ENCODE measurements around the gene SGCA. TPM values are rescaled to one million over a fixed set of nuclear protein-coding genes. Genes with fewer than 3 reads are reported as not detected.

Gene SGCA
- total RNA-seq, 2 experiments from 2014 or later = not detected

GRCh38 chr17:50201276-50201854, 35.6 kb downstream of the SGCA start, which contains the start of gene COL1A1:
TSS of gene COL1A1 (minus strand) at chr17:50201631. CDS start at chr17:50201513, 118 bp downstream.
- no peak within 1 kb of the TSS for H3K27ac ChIP-seq (ENCODE audit: low read depth in 1 of 2, low read length in 2 of 2)
- TF ChIP-seq CTCF (IDR thresholded peaks at IDR 0.05) = no peak
- no peaks in the 10 kb centered on the region for H3K9me3 Mint-ChIP-seq
- intact Hi-C loops (cut with DNase I, micrococcal nuclease) = no loop called here
- ATAC-seq (ENCODE audit: poor library complexity) (no peak), DNase-seq (no peak)
- H3K36me3 ChIP-seq (ENCODE audit: insufficient read depth, low read length) = no peaks in the 10 kb centered on the region
- no peak within 1 kb of the TSS for H3K27ac Mint-ChIP-seq
- peak within 1 kb of the TSS; percentile 80 for H3K4me3 Mint-ChIP-seq
- CTCF ChIA-PET = interaction anchor here (1.2 to 2.2 kb wide), 5 partner anchors 15 to 196 kb away, joined by 3 to 31 read pairs (median 8); partner anchors contain the start of gene LRRC59
- POLR2A ChIA-PET = interaction anchor here (1.3 kb wide), 1 partner anchor 32 kb away, joined by 3 read pairs; no protein-coding TSS in a partner anchor
- H3K36me3 Mint-ChIP-seq (ENCODE audit: low read depth) = no peaks in the 10 kb centered on the region
- peak within 1 kb of the TSS; percentile 47 for H3K4me3 ChIP-seq (ENCODE audit: low read length)
- H3K9me3 ChIP-seq (ENCODE audit: control insufficient read depth in 1 of 2, insufficient read depth in 1 of 2, low read length in 2 of 2) = peaks cover 0 to 6% of the 10 kb centered on the region in 2 experiments
- peaks cover 75% of the 10 kb centered on the region for H3K27me3 Mint-ChIP-seq
- H3K4me1 Mint-ChIP-seq (ENCODE audit: low read depth) = peaks cover 27% of the 10 kb centered on the region
- H3K4me1 ChIP-seq (ENCODE audit: insufficient read depth, low read length) = peaks cover 23% of the 10 kb centered on the region
- H3K27me3 ChIP-seq (ENCODE audit: control insufficient read depth in 1 of 2, insufficient read depth in 2 of 2, low read length in 2 of 2) = peaks cover 36 to 54% of the 10 kb centered on the region in 2 experiments

- H3K27me3 ChIP-seq (ENCODE audit: control insufficient read depth in 1 of 2, insufficient read depth in 2 of 2, low read length in 2 of 2) = peaks cover 44 to 64% of the 10 kb centered on the region in 2 experiments
- H3K36me3 Mint-ChIP-seq (ENCODE audit: low read depth) = no peaks in the 10 kb centered on the region
- DNase-seq = no peak
- H3K27me3 Mint-ChIP-seq = peaks cover 85% of the 10 kb centered on the region
- peaks cover 32% of the 10 kb centered on the region for H3K4me1 Mint-ChIP-seq (ENCODE audit: low read depth)
- H3K27ac ChIP-seq (ENCODE audit: low read depth in 1 of 2, low read length in 2 of 2) = no peak overlapping the region
- ChIA-PET POLR2A (no interaction called here), CTCF (no interaction called here)
- H3K4me3 Mint-ChIP-seq = no peak overlapping the region
- no peaks in the 10 kb centered on the region for H3K9me3 Mint-ChIP-seq
- H3K27ac Mint-ChIP-seq = no peak overlapping the region
- H3K4me1 ChIP-seq (ENCODE audit: insufficient read depth, low read length) = peaks cover 26% of the 10 kb centered on the region
- H3K9me3 ChIP-seq (ENCODE audit: control insufficient read depth in 1 of 2, insufficient read depth in 1 of 2, low read length in 2 of 2) = peaks cover 0 to 6% of the 10 kb centered on the region in 2 experiments
- H3K36me3 ChIP-seq (ENCODE audit: insufficient read depth, low read length) = no peaks in the 10 kb centered on the region
- TF ChIP-seq CTCF (IDR thresholded peaks at IDR 0.05) = no peak
- no peak overlapping the region for H3K4me3 ChIP-seq (ENCODE audit: low read length)
- intact Hi-C loops (cut with DNase I, micrococcal nuclease) = no loop called here
- no peak for ATAC-seq (ENCODE audit: poor library complexity)
Measured at GRCh38 chr17:50203086-50203485, 37.3 kb downstream of the SGCA start.

- Mint-ChIP-seq H3K4me3 (no peak overlapping the region), H3K36me3 (ENCODE audit: low read depth) (no peaks in the 10 kb centered on the region), H3K27me3 (peaks cover 85% of the 10 kb centered on the region), H3K27ac (no peak overlapping the region), H3K4me1 (ENCODE audit: low read depth) (peaks cover 26% of the 10 kb centered on the region), H3K9me3 (no peaks in the 10 kb centered on the region)
- no peak for TF ChIP-seq CTCF (IDR thresholded peaks at IDR 0.05)
- Histone ChIP-seq H3K4me3 (ENCODE audit: low read length) (no peak overlapping the region), H3K36me3 (ENCODE audit: insufficient read depth, low read length) (no peaks in the 10 kb centered on the region), H3K4me1 (ENCODE audit: insufficient read depth, low read length) (peaks cover 26% of the 10 kb centered on the region), H3K9me3 (ENCODE audit: control insufficient read depth in 1 of 2, insufficient read depth in 1 of 2, low read length in 2 of 2) (peaks cover 0 to 6% of the 10 kb centered on the region in 2 experiments), H3K27ac (ENCODE audit: low read depth in 1 of 2, low read length in 2 of 2) (no peak overlapping the region), H3K27me3 (ENCODE audit: control insufficient read depth in 1 of 2, insufficient read depth in 2 of 2, low read length in 2 of 2) (peaks cover 46 to 71% of the 10 kb centered on the region in 2 experiments)
- DNase-seq = peak in 1 of 14 experiments; percentile 5
- ChIA-PET CTCF (interaction anchor here (1.1 to 1.3 kb wide), 2 partner anchors 69 to 93 kb away, joined by 4 to 6 read pairs; no protein-coding TSS in a partner anchor), POLR2A (no interaction called here)
- no peak for ATAC-seq (ENCODE audit: poor library complexity)
- intact Hi-C loops (cut with DNase I, micrococcal nuclease) = no loop called here
Measured at GRCh38 chr17:50203604-50204345, 38.0 kb downstream of the SGCA start.

Data from CD4-positive, alpha-beta T cell (primary cell).